GM12878 (cell line): Measurements from ENCODE around the gene SMG6. TPM values are rescaled to one million over a fixed set of nuclear protein-coding genes. Genes with fewer than 3 reads are reported as not detected.
"Not testable (repeated sequence)": the region's sequence is repeated elsewhere in the genome, so short reads cannot be mapped to it uniquely, and the experiment has no call there.

Experiments
- ATAC-seq: fragments of 200-7000 bp; cut with Tn5 transposase; 3 replicates; pipeline ENCODE4 v1.9.1; 2020; ENCODE audit warnings: mild to moderate bottlenecking, moderate library complexity
- BruUV-seq: library from RNA; stranded (reverse); fragments of 400-500 nt; replicated peaks from 2 replicates; lab custom pipeline; 2021; lab: Mats Ljungman, UMichigan
- CTCF ChIA-PET: fragments of 300-600 bp; sonication (Branson Sonifier 250); formaldehyde crosslinking; extraction: SDS; loops from one replicate; lab custom pipeline; 2021; ENCODE audit warnings: inconsistent platforms; lab: Yijun Ruan, JAX
- POLR2A ChIA-PET: fragments of 350-600 bp; formaldehyde crosslinking; extraction: SDS; loops from one replicate; lab custom pipeline; 2021; ENCODE audit warnings: inconsistent platforms; lab: Charles Lee
- RAD21 ChIA-PET: fragments of 300-600 bp; sonication (Branson Sonifier 250); formaldehyde crosslinking; loops from one replicate; lab custom pipeline; 2023; ENCODE audit warnings: antibody characterized with exemption; ENCODE audit not compliant: unreplicated experiment; lab: Charles Lee
- SMC1A ChIA-PET: fragments of 300-600 bp; sonication (Branson Sonifier 250); formaldehyde crosslinking; loops from one replicate; lab custom pipeline; 2023; ENCODE audit not compliant: unreplicated experiment, uncharacterized antibody; lab: Charles Lee
- DNase-seq: peaks from one replicate; pipeline ENCODE4 v3.0.0-alpha.2; 2011; ENCODE audit warnings: low read depth, low spot score
- FAIRE-seq: peaks from 3 replicates; lab custom pipeline; 2011; peaks lifted over from hg19 to GRCh38; lab: Jason Lieb, UNC
- H2AFZ ChIP-seq: 2 replicates; pipeline ENCODE4 v1.6.0; 2011; ENCODE audit warnings: low read depth, low read length, control low read depth; ENCODE audit not compliant: control insufficient read depth
- H3K27ac ChIP-seq: 2 replicates; pipeline ENCODE4 v1.5.1; 2011; ENCODE audit warnings: control low read depth; ENCODE audit not compliant: control insufficient read depth, insufficient read depth
- H3K27me3 ChIP-seq, 2 experiments: replicated peaks in 1 of 2; 2 replicates each; pipeline versions ENCODE4 v1.6.0 to v1.6.1; 2011; ENCODE audit warnings: low read length in 1 of 2; ENCODE audit not compliant: control insufficient read depth in 2 of 2, insufficient read depth in 2 of 2
- H3K36me3 ChIP-seq, 2 experiments: 2 replicates each; pipeline ENCODE4 v1.5.1; 2011; ENCODE audit warnings: low read length in 1 of 2; ENCODE audit not compliant: control insufficient read depth in 2 of 2, insufficient read depth in 2 of 2
- H3K4me1 ChIP-seq: 2 replicates; pipeline ENCODE4 v1.6.1; 2011; ENCODE audit warnings: mild to moderate bottlenecking, low read length, moderate library complexity, mixed read lengths; ENCODE audit not compliant: control insufficient read depth, insufficient read depth
- H3K4me2 ChIP-seq: 2 replicates; pipeline ENCODE4 v1.6.0; 2011; ENCODE audit warnings: control low read depth; ENCODE audit not compliant: control insufficient read depth, insufficient read depth
- H3K4me3 ChIP-seq: fragments of 200-600 bp; sonication (generic); 2 replicates; pipeline ENCODE4 v1.5.1; 2016
- H3K79me2 ChIP-seq: 2 replicates; pipeline ENCODE4 v1.6.0; 2011; ENCODE audit warnings: low read length; ENCODE audit not compliant: control insufficient read depth, insufficient read depth
- H3K9ac ChIP-seq: 2 replicates; pipeline ENCODE4 v1.8.0; 2011; ENCODE audit warnings: low read length, control low read depth, mixed read lengths; ENCODE audit not compliant: control insufficient read depth, insufficient read depth
- H3K9me3 ChIP-seq: replicated peaks from 3 replicates; pipeline ENCODE4 v1.5.1; 2011; ENCODE audit warnings: mild to moderate bottlenecking, low read length; ENCODE audit not compliant: control insufficient read depth, insufficient read depth
- H4K20me1 ChIP-seq: 2 replicates; pipeline ENCODE4 v1.6.0; 2011; ENCODE audit not compliant: control insufficient read depth, insufficient read depth
- CUX1 ChIP-seq: IDR thresholded peaks from 2 replicates; pipeline ENCODE4 v1.6.1; 2012; ENCODE audit warnings: improper control_type of control experiment, low read depth, low read length; ENCODE audit not compliant: insufficient replicate concordance
- EP300 ChIP-seq, 2 experiments: fragments of 150-350 bp in 1 of 2; IDR thresholded peaks; 2 replicates each; pipeline ENCODE4 v1.6.1; 2011 to 2012; ENCODE audit warnings: low read depth in 2 of 2, low read length in 2 of 2, borderline replicate concordance in 1 of 2, improper control_type of control experiment in 1 of 2, inconsistent platforms in 1 of 2; ENCODE audit not compliant: control insufficient read depth in 1 of 2
- HCFC1 ChIP-seq: fragments of 150-350 bp; IDR thresholded peaks from 2 replicates; pipeline ENCODE4 v1.6.1; 2014; ENCODE audit warnings: low read length
- IKZF2 ChIP-seq, 2 experiments: fragments of 450-650 bp; IDR thresholded peaks; 2 replicates each; pipeline ENCODE4 v1.6.1; 2017; ENCODE audit warnings: mild to moderate bottlenecking in 2 of 2, moderate library complexity in 2 of 2
- MLLT1 ChIP-seq: fragments of 450-650 bp; IDR thresholded peaks from 2 replicates; pipeline ENCODE4 v1.6.1; 2016; ENCODE audit warnings: mild to moderate bottlenecking
- NR2F1 ChIP-seq: fragments of 450-650 bp; conservative IDR thresholded peaks from 2 replicates; pipeline ENCODE4 v1.6.1; 2017; ENCODE audit warnings: mild to moderate bottlenecking
- NRF1 ChIP-seq: conservative IDR thresholded peaks from 2 replicates; pipeline ENCODE4 v1.6.1; 2011; ENCODE audit warnings: mild to moderate bottlenecking, low read depth, low read length, improper control_type of control experiment
- PML ChIP-seq: IDR thresholded peaks from 2 replicates; pipeline ENCODE4 v1.6.1; 2012; ENCODE audit warnings: low read length, inconsistent platforms
- WGBS: methylation state at CpG from one replicate; pipeline ENCODE4 v1.1.6; 2016; ENCODE audit warnings: low lambda C conversion rate; ENCODE audit not compliant: insufficient replicate concordance, insufficient coverage; ENCODE audit errors: missing lambda C conversion rate; 5-methylcytosine and 5-hydroxymethylcytosine counted together
- in situ Hi-C: fragments of 300-500 bp; cut with MboI; formaldehyde crosslinking; loops from 9 replicates; pipeline ENCODE4 v1.14.3; 2018; ENCODE audit warnings: mixed read lengths
- intact Hi-C: fragments of 100-400 bp; cut with micrococcal nuclease; formaldehyde crosslinking; loops from one replicate; pipeline ENCODE4 v1.14.2; 2022; ENCODE audit not compliant: unreplicated experiment
- polyA plus RNA-seq, 11 experiments: library from polyadenylated mRNA; depleted of rRNA in 4 of 11; unstranded in 6 of 11; stranded (reverse) in 5 of 11; fragments of >200 nt; fragmentation: Nextera tagmentation in 4 of 11; fragmentation: Illumina TruSeq in 1 of 11; extraction: Ambion mirVana in 4 of 11; extraction: Trizol in 1 of 11; gene quantifications; 1 replicate in 1 of 11; 2 replicates in 10 of 11; pipeline versions ENCODE4 v1.2.1 to v1.2.3, GENCODE V29; 2011 to 2016; ENCODE audit warnings: inconsistent platforms in 2 of 11, missing spikeins in 2 of 11, low read depth in 1 of 11
- total RNA-seq, 4 experiments: library from RNA; depleted of rRNA in 3 of 4; stranded (reverse); fragments of >200 nt in 3 of 4; fragmentation: Illumina TruSeq in 1 of 4; extraction: Trizol in 1 of 4; gene quantifications; 2 replicates each; pipeline versions ENCODE4 v1.2.1 to v1.2.3, GENCODE V29; 2013 to 2021

The SMG6 gene
- total and polyA plus RNA-seq, 10 of the 15 experiments (the other 5 are each of a cell fraction or from before 2014, with no cell fraction given) = 0.58 to 28.7 (median 15.7) TPM

GRCh38 chr17:2317796-2318195 is 14.2 kb upstream of the SMG6 start (continued):
- no peak for TF ChIP-seq HCFC1
- TF ChIP-seq PML = no peak
- no peak for TF ChIP-seq IKZF2 (IDR thresholded peaks at IDR 0.05)

GRCh38 chr17:2316916-2317205 is 13.3 kb upstream of the SMG6 start:
- BruUV-seq, ATAC-seq, H2AFZ ChIP-seq, H3K27me3 ChIP-seq, FAIRE-seq, H3K27ac ChIP-seq, H3K9ac ChIP-seq, H4K20me1 ChIP-seq, H3K4me1 ChIP-seq, H3K4me3 ChIP-seq, intact Hi-C loops, H3K79me2 ChIP-seq, CTCF ChIA-PET, RAD21 ChIA-PET, DNase-seq, in situ Hi-C loops, SMC1A ChIA-PET, POLR2A ChIA-PET, H3K9me3 ChIP-seq, H3K36me3 ChIP-seq, H3K4me2 ChIP-seq: not testable (repeated sequence)
- WGBS = 98% methylated on average over 4 of the region's 7 CpGs

GRCh38 chr17:2312736-2313135 is 9.2 kb upstream of the SMG6 start:
- DNase-seq (no peak), FAIRE-seq (no peak), ATAC-seq (no peak)
- H3K36me3 ChIP-seq = no peaks in the 10 kb centered on the region
- CTCF ChIA-PET = interaction anchor here (1.5 kb wide), 1 partner anchor 40 kb away, joined by 4 read pairs; no protein-coding TSS in a partner anchor
- H4K20me1 ChIP-seq = no peaks in the 10 kb centered on the region
- POLR2A ChIA-PET = interaction anchor here (1.0 kb wide), 1 partner anchor 41 kb away, joined by 3 read pairs; no protein-coding TSS in a partner anchor
- no peak overlapping the region for H3K4me3 ChIP-seq
- no peak overlapping the region for H3K27ac ChIP-seq
- no peaks in the 10 kb centered on the region for H3K27me3 ChIP-seq
- H3K9me3 ChIP-seq = no peaks in the 10 kb centered on the region
- no peaks in the 10 kb centered on the region for H3K4me1 ChIP-seq
- 99% methylated on average over 5 of the region's 5 CpGs for WGBS
- intact Hi-C loops (no loop called here), in situ Hi-C loops (no loop called here)
- H2AFZ ChIP-seq = no peak overlapping the region
- RAD21 ChIA-PET = interaction anchor here (0.6 kb wide), 1 partner anchor 41 kb away, joined by 3 read pairs; no protein-coding TSS in a partner anchor
- H3K79me2 ChIP-seq = no peaks in the 10 kb centered on the region
- BruUV-seq = no TSS peak
- SMC1A ChIA-PET = no interaction called here
- no peak overlapping the region for H3K9ac ChIP-seq
- H3K4me2 ChIP-seq = no peak overlapping the region
- TF ChIP-seq EP300 (IDR thresholded peaks at IDR 0.05; ENCODE audit: borderline replicate concordance in 1 of 2, control insufficient read depth in 1 of 2, low read depth in 2 of 2, low read length in 2 of 2) = no peak
- TF ChIP-seq NR2F1 = no peak
- TF ChIP-seq CUX1 = no peak
- no peak for TF ChIP-seq NRF1
- TF ChIP-seq MLLT1 = no peak
